Measurements from ENCODE around the gene NKAPD1. TPM values are rescaled to one million over a fixed set of nuclear protein-coding genes. Genes with fewer than 3 reads are reported as not detected.

NKAPD1 gene
- total and polyA plus RNA-seq, 2 of the 13 experiments (the other 11 are each of a cell fraction or from before 2014, with no cell fraction given), result 11.2 to 22.5 TPM

- TF ChIP-seq ZNF639 (CRISPR knock-in tag; conservative IDR thresholded peaks at IDR 0.05), result no peak
- no peak for TF ChIP-seq RAD51 (IDR thresholded peaks at IDR 0.05; ENCODE audit: borderline replicate concordance)
- TF ChIP-seq ZNF431 (CRISPR knock-in tag; IDR thresholded peaks at IDR 0.05; ENCODE audit: borderline replicate concordance, low read depth), result no peak
- peak; percentile 70 for TF ChIP-seq ZNF24 (IDR thresholded peaks at IDR 0.05)
- peak; percentile 64; the same call in 1 of the 2 replicates for TF ChIP-seq ATF2 (CRISPR knock-in tag; IDR thresholded peaks at IDR 0.05)
- 0 out of 2 replicates have a peak, but pooled peaks have one; percentile 45 for TF ChIP-seq ETV6 (CRISPR knock-in tag; conservative IDR thresholded peaks at IDR 0.05)
- no peak for TF ChIP-seq SATB2 (CRISPR knock-in tag; IDR thresholded peaks at IDR 0.05)
- TF ChIP-seq ZNF562 (CRISPR knock-in tag; IDR thresholded peaks at IDR 0.05; ENCODE audit: borderline replicate concordance), result no peak
- no peak for TF ChIP-seq TGIF2 (CRISPR knock-in tag; IDR thresholded peaks at IDR 0.05)
- no peak for TF ChIP-seq ZNF710 (CRISPR knock-in tag; IDR thresholded peaks at IDR 0.05; ENCODE audit: borderline replicate concordance)
- TF ChIP-seq SP4 (CRISPR knock-in tag; IDR thresholded peaks at IDR 0.05), result peak; percentile 78; the same call in 1 of the 2 replicates
- no peak for TF ChIP-seq ZNF335 (CRISPR knock-in tag; IDR thresholded peaks at IDR 0.05)
- TF ChIP-seq HNF4A (CRISPR knock-in tag; IDR thresholded peaks at IDR 0.05), result no peak
- peak; percentile 40 for TF ChIP-seq CREM (IDR thresholded peaks at IDR 0.05)
- TF ChIP-seq CREM (CRISPR knock-in tag; IDR thresholded peaks at IDR 0.05), result no peak
- peak; percentile 87; the same call in 1 of the 2 replicates for TF ChIP-seq ZBTB1 (CRISPR knock-in tag; IDR thresholded peaks at IDR 0.05; ENCODE audit: borderline replicate concordance)
- no peak for TF ChIP-seq ZBTB10 (CRISPR knock-in tag; IDR thresholded peaks at IDR 0.05; ENCODE audit: borderline replicate concordance)
Measured at GRCh38 chr11:112073941-112074811, at the start of gene NKAPD1, which contains the start of gene PIH1D2 (continued).
